Spleen (tissue), 11 donors: ENCODE measurements around the gene BOK. TPM values are rescaled to one million over a fixed set of nuclear protein-coding genes. Genes with fewer than 3 reads are reported as not detected.
"Not testable (repeated sequence)": the region's sequence is repeated elsewhere in the genome, so short reads cannot be mapped to it uniquely, and the experiment has no call there.

Source experiments
- DNase-seq: peaks from one replicate; pipeline ENCODE4 v3.0.0-alpha.2; 2020
- H3K27ac ChIP-seq, 8 donors: fragments of 200-600 bp; sonication (generic) in 7 of 8; 1 replicate in 4 of 8; 2 replicates in 4 of 8; pipeline versions ENCODE4 v1.5.0 to v1.8.0; 2016 to 2021; ENCODE audit warnings: inconsistent platforms in 4 of 8, mild to moderate bottlenecking in 4 of 8, moderate library complexity in 1 of 8
- H3K27me3 ChIP-seq, 7 donors: fragments of 200-600 bp; sonication (generic) in 6 of 7; replicated peaks in 1 of 7; 1 replicate in 4 of 7; 2 replicates in 3 of 7; pipeline versions ENCODE4 v1.5.0 to v1.8.0; 2016 to 2021; ENCODE audit warnings: inconsistent platforms in 3 of 7, mild to moderate bottlenecking in 1 of 7
- H3K36me3 ChIP-seq, 6 donors: fragments of 200-600 bp; sonication (generic) in 5 of 6; 1 replicate in 4 of 6; 2 replicates in 2 of 6; pipeline versions ENCODE4 v1.5.0 to v1.8.0; 2016 to 2021; ENCODE audit warnings: inconsistent platforms in 2 of 6
- H3K4me1 ChIP-seq, 6 donors: fragments of 200-600 bp; sonication (generic) in 5 of 6; 1 replicate in 3 of 6; 2 replicates in 3 of 6; pipeline versions ENCODE4 v1.5.0 to v1.8.0; 2016 to 2021; ENCODE audit warnings: inconsistent platforms in 3 of 6
- H3K4me3 ChIP-seq, 8 donors: fragments of 200-600 bp; sonication (generic) in 7 of 8; 1 replicate in 4 of 8; 2 replicates in 4 of 8; pipeline versions ENCODE4 v1.5.0 to v1.8.0; 2016 to 2021; ENCODE audit warnings: inconsistent platforms in 4 of 8, mild to moderate bottlenecking in 4 of 8, moderate library complexity in 2 of 8
- H3K9me3 ChIP-seq, 8 donors: fragments of 200-600 bp; sonication (generic) in 7 of 8; 1 replicate in 4 of 8; 2 replicates in 4 of 8; pipeline versions ENCODE4 v1.5.0 to v1.8.0; 2016 to 2021; ENCODE audit warnings: inconsistent platforms in 4 of 8
- POLR2A ChIP-seq, 3 donors: fragments of 450-650 bp; IDR thresholded peaks; one replicate each; pipeline ENCODE4 v1.5.1; 2017; ENCODE audit warnings: antibody characterized with exemption in 3 of 3, mild to moderate bottlenecking in 1 of 3
- POLR2AphosphoS5 ChIP-seq, 3 donors: sonication (generic); formaldehyde crosslinking; IDR thresholded peaks; one replicate each; pipeline ENCODE4 v1.5.1; 2017; ENCODE audit warnings: antibody characterized with exemption in 3 of 3
- WGBS, 5 donors: extraction: QIAGEN DNeasy Blood & Tissue Kit in 3 of 5; methylation state at CpG; one replicate each; pipeline versions ENCODE4 v1.1.5 to v1.1.7; 2013 to 2018; 5-methylcytosine and 5-hydroxymethylcytosine counted together
- intact Hi-C: fragments of 100-400 bp; cut with DNase I; formaldehyde crosslinking; loops from one replicate; pipeline ENCODE4 v1.15.0; 2023; ENCODE audit warnings: low total_unique reads
- polyA plus RNA-seq, 3 donors: library from polyadenylated mRNA; stranded (reverse); fragments of 200-250 nt; gene quantifications; one replicate each; pipeline ENCODE4 v1.2.1, GENCODE V29; 2013
- total RNA-seq, 7 donors: library from RNA; depleted of rRNA in 3 of 7; stranded (reverse); fragments of >200 nt in 3 of 7; fragmentation: NEBNext Ultra II Directional in 4 of 7; extraction: Animal tissue kit (Norgen Biotek cat#: 25700) in 4 of 7; gene quantifications; one replicate each; pipeline versions ENCODE4 v1.1.0 to v1.2.1, GENCODE V29; 2016 to 2021
- TF ChIP-seq, protein P1 (sequence below), 11 experiments: fragments of 200-600 bp in 7 of 11; fragments of 450-650 bp in 4 of 11; sonication (generic) in 4 of 11; IDR thresholded peaks in 8 of 11; conservative IDR thresholded peaks in 3 of 11; 1 replicate in 7 of 11; 2 replicates in 4 of 11; pipeline versions ENCODE4 v1.4.0 to v1.8.0; 2016 to 2021; ENCODE audit warnings: antibody characterized with exemption in 11 of 11, inconsistent platforms in 4 of 11, mild to moderate bottlenecking in 1 of 11
- donor health status: healthy with polysubstance abuse.
- donor health status: DM: no; HTN: no; CAD: no; lungs with moderate emphysema.
- donor health status: DM: no; HTN: no; CAD: no.
- donor health status: Bipolar disorder and iron deficiency.
- donor health status: healthy.
- donor health status: DM: no; HTN: no; CAD: no.
- donor health status: DM: yes; HTN: yes; CAD: no.

The BOK gene
- total and polyA plus RNA-seq, 10 donors, result 3.0 to 19.4 (median 7.5) TPM

GRCh38 chr2:241582328-241582727 lies 23.8 kb downstream of the BOK start:
- WGBS, 5 donors, result 94 to 99% (median 96%) methylated on average over 8 of the region's 8 CpGs
- no peak for DNase-seq
- intact Hi-C loops, result no loop called here

DNA sequence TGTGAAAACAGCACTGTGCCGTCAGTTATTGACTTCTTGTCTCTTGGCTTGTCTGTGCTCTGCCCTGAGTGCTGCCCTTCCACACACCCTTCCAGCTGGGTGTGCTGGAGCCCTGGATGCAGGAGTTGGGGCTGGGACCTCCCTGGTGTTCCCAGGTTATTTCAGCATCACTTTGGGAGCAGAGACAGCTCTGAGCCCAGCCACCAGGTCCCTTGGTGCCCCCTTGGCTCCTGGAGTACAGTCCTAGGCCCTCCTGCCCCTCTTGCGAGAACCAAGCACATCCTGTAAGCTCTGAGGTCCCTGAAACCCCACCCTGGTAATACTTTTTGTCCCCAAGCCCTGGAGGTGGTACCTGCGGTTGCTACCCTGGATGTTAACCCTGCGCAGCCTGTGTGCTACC lies 24.3 kb downstream of the BOK start:
- H3K9me3 ChIP-seq, result peaks cover 7 to 36% (median 30%) of the 10 kb centered on the region in 8 donors
- intact Hi-C loops, result no loop called here
- H3K4me3 ChIP-seq, result no peak overlapping the region
- peaks cover 8 to 76% (median 46%) of the 10 kb centered on the region in 6 donors for H3K36me3 ChIP-seq
- TF ChIP-seq, protein P1, sequence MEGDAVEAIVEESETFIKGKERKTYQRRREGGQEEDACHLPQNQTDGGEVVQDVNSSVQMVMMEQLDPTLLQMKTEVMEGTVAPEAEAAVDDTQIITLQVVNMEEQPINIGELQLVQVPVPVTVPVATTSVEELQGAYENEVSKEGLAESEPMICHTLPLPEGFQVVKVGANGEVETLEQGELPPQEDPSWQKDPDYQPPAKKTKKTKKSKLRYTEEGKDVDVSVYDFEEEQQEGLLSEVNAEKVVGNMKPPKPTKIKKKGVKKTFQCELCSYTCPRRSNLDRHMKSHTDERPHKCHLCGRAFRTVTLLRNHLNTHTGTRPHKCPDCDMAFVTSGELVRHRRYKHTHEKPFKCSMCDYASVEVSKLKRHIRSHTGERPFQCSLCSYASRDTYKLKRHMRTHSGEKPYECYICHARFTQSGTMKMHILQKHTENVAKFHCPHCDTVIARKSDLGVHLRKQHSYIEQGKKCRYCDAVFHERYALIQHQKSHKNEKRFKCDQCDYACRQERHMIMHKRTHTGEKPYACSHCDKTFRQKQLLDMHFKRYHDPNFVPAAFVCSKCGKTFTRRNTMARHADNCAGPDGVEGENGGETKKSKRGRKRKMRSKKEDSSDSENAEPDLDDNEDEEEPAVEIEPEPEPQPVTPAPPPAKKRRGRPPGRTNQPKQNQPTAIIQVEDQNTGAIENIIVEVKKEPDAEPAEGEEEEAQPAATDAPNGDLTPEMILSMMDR (IDR thresholded peaks at IDR 0.05 in 8 of 11, conservative IDR thresholded peaks at IDR 0.05 in 3 of 11), result no peak
- TF ChIP-seq POLR2A (IDR thresholded peaks at IDR 0.05), result no peak
- no peak for TF ChIP-seq POLR2AphosphoS5 (IDR thresholded peaks at IDR 0.05)
- H3K27ac ChIP-seq, result no peak overlapping the region
- H3K27me3 ChIP-seq, result no peaks in the 10 kb centered on the region
- 93 to 100% (median 98%) methylated on average over 4 of the region's 4 CpGs for WGBS, 5 donors
- no peaks in the 10 kb centered on the region for H3K4me1 ChIP-seq
- DNase-seq, result peak; percentile 10

More at GRCh38 chr2:241582328-241582727, 23.8 kb downstream of the BOK start:
- Histone ChIP-seq H3K4me1 (no peaks in the 10 kb centered on the region), H3K36me3 (peaks cover 8 to 71% (median 44%) of the 10 kb centered on the region in 6 donors), H3K9me3 (peaks cover 7 to 32% (median 26%) of the 10 kb centered on the region in 8 donors), H3K27me3 (no peaks in the 10 kb centered on the region), H3K4me3 (no peak overlapping the region), H3K27ac (no peak overlapping the region)
- TF ChIP-seq POLR2A (IDR thresholded peaks at IDR 0.05) (no peak), POLR2AphosphoS5 (IDR thresholded peaks at IDR 0.05) (no peak)

- H3K9me3 ChIP-seq, result peaks cover 9 to 48% (median 45%) of the 10 kb centered on the region in 8 donors
- peak; percentile 6 for DNase-seq
- 92 to 96% (median 96%) methylated on average over 12 of the region's 12 CpGs for WGBS, 5 donors
- no peak overlapping the region for H3K4me3 ChIP-seq
- no peaks in the 10 kb centered on the region for H3K4me1 ChIP-seq
- H3K27ac ChIP-seq, result no peak overlapping the region
- no peaks in the 10 kb centered on the region for H3K27me3 ChIP-seq
- H3K36me3 ChIP-seq, result peaks cover 8 to 92% (median 49%) of the 10 kb centered on the region in 6 donors
- intact Hi-C loops, result no loop called here
- TF ChIP-seq POLR2AphosphoS5 (IDR thresholded peaks at IDR 0.05) (no peak), POLR2A (IDR thresholded peaks at IDR 0.05) (no peak)
- TF ChIP-seq, protein P1 (IDR thresholded peaks at IDR 0.05 in 8 of 11, conservative IDR thresholded peaks at IDR 0.05 in 3 of 11), result no peak
Measured at GRCh38 chr2:241584436-241584835, 25.9 kb downstream of the BOK start.

DNA sequence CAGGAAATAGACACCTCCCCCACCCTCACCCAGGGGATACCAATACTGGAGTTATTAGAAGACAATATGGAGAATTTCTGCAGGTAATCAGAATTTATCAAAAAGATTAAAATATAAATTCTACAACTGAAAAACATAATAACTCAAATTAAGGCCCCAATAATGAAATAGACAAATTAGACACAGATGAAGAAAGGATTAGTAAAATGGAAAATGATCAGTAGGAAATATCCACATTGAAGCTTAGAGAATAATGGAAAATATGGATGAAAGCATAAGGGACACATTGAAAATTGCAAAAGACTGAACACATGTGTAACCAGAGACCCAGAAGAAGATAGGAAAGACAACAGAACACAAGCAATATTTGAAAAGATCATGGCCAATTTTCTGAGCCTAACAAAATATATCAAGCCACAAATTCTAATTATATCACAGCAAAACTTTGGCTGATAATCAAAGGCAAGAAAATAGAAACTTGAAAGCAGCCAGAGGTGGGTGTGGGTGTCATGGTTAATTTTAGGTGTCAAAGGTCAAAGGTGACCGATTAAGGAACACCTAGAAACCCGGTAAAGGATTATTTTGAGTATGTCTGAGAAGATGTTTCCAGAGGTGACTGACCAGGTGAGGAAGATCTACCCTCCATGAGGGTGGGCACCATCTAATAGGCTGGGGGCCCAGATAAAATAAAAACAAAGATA lies 28.2 kb downstream of the BOK start:
- 97 to 98% (median 97%) methylated on average over 2 of the region's 2 CpGs for WGBS, 5 donors

GRCh38 chr2:241589863-241590262 lies 31.3 kb downstream of the BOK start:
- 78 to 96% (median 91%) methylated on average over 16 to 17 of the region's 17 CpGs for WGBS, 5 donors
- H3K4me3 ChIP-seq, H3K27me3 ChIP-seq, intact Hi-C loops, H3K4me1 ChIP-seq, H3K27ac ChIP-seq: not testable (repeated sequence)
- peaks cover 9 to 46% (median 42%) of the 10 kb centered on the region in 8 donors for H3K9me3 ChIP-seq
- H3K36me3 ChIP-seq, result peaks cover 0 to 91% (median 32%) of the 10 kb centered on the region in 6 donors
- DNase-seq, result peak; percentile 22

More for the DNA sequence above, 28.2 kb downstream of the BOK start:
- no peak for DNase-seq
- H3K4me3 ChIP-seq, result no peak overlapping the region
- H3K27ac ChIP-seq, result no peak overlapping the region
- peaks cover 8 to 91% (median 48%) of the 10 kb centered on the region in 6 donors for H3K36me3 ChIP-seq
- intact Hi-C loops, result no loop called here
- peaks cover 9 to 48% (median 46%) of the 10 kb centered on the region in 8 donors for H3K9me3 ChIP-seq
- H3K27me3 ChIP-seq, result no peaks in the 10 kb centered on the region
- TF ChIP-seq POLR2A (IDR thresholded peaks at IDR 0.05), result no peak
- TF ChIP-seq, protein P1 (IDR thresholded peaks at IDR 0.05 in 8 of 11, conservative IDR thresholded peaks at IDR 0.05 in 3 of 11), result no peak
- TF ChIP-seq POLR2AphosphoS5 (IDR thresholded peaks at IDR 0.05), result no peak
- H3K4me1 ChIP-seq, result no peaks in the 10 kb centered on the region

DNA sequence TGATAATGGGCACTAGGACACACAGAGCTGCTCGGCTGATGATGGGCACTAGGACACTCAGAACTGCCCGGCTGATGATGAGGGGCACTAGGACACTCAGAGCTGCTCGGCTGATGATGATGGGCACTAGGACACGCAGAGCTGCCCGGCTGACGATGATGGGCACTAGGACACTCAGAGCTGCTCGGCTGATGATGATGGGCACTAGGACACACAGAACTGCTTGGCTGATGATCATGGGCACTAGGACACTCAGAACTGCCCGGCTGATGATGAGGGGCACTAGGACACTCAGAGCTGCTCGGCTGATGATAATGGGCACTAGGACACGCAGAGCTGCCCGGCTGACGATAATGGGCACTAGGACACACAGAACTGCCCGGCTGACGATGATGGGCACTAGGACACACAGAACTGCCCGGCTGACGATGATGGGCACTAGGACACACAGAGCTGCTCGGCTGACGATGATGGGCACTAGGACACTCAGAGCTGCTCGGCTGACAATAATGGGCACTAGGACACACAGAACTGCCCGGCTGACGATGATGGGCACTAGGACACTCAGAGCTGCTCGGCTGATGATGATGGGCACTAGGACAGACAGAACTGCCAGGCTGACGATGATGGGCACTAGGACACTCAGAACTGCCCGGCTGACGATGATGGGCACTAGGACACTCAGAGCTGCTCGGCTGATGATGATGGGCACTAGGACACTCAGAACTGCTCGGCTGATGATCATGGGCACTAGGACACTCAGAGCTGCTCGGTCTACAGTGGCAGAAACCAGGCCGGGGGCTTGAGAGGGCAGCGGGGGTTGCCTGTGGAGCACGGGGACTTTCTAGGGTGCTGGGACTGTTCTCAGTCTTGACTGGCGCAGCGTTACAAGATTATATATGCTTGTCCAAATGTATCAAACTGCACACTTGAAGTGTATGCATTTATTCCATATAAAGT lies 32.2 kb downstream of the BOK start:
- peak; percentile 51 for DNase-seq
- Histone ChIP-seq H3K36me3 (peaks cover 0 to 91% (median 31%) of the 10 kb centered on the region in 6 donors), H3K9me3 (peaks cover 9 to 38% (median 32%) of the 10 kb centered on the region in 8 donors)
- H3K27ac ChIP-seq, H3K4me3 ChIP-seq, H3K4me1 ChIP-seq, H3K27me3 ChIP-seq, intact Hi-C loops: not testable (repeated sequence)
- 89 to 93% (median 90%) methylated on average over 23 to 33 of the region's 33 CpGs for WGBS, 5 donors
